Hepatocyte (in vitro differentiated cells): Measurements from ENCODE around the gene PLEKHA5.

ENCODE experiments used
- CTCF ChIP-seq: fragments of 200-600 bp; sonication (generic); IDR thresholded peaks from 2 replicates; pipeline ENCODE4 v1.5.1; 2016; ENCODE audit warnings: antibody characterized with exemption, mild to moderate bottlenecking; ENCODE audit not compliant: poor library complexity
- EZH2phosphoT487 ChIP-seq: fragments of 200-600 bp; sonication (generic); IDR thresholded peaks from one replicate; pipeline ENCODE4 v1.6.1; 2018; ENCODE audit warnings: antibody characterized with exemption, mild to moderate bottlenecking, low read depth, moderate library complexity; ENCODE audit not compliant: unreplicated experiment, severe bottlenecking

- TF ChIP-seq CTCF (no peak), EZH2phosphoT487 (no peak)
Measured at GRCh38 chr12:19153396-19153795, 23.9 kb downstream of the PLEKHA5 start.
